ENCODE measurements around the gene BCAS3.

DNA sequence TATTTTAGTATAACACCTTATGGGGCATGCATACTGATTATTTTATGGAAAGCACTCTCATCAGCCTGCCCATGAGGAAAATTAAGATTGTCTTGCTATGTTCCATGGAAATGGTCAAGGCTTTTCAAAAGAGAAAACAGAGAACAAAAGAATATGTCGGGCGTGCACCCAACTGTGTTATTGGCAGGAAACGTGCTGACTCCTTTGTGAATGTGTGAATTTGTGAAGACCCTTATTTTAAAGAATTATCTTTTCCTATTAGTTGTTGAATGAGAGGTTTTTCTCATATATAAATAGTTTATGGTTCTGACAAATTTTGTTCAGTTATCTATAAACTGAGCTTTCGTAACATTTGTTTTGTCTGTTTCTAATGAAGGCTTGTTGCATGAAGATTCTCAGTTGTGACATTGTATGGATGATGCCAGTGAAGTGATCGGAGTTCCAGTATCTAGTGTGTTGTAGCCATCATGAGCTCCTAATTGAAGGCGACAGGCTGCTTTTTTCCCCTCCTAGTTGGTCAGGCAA lies 180.0 kb downstream of the BCAS3 start:
- TF ChIP-seq, protein P1, sequence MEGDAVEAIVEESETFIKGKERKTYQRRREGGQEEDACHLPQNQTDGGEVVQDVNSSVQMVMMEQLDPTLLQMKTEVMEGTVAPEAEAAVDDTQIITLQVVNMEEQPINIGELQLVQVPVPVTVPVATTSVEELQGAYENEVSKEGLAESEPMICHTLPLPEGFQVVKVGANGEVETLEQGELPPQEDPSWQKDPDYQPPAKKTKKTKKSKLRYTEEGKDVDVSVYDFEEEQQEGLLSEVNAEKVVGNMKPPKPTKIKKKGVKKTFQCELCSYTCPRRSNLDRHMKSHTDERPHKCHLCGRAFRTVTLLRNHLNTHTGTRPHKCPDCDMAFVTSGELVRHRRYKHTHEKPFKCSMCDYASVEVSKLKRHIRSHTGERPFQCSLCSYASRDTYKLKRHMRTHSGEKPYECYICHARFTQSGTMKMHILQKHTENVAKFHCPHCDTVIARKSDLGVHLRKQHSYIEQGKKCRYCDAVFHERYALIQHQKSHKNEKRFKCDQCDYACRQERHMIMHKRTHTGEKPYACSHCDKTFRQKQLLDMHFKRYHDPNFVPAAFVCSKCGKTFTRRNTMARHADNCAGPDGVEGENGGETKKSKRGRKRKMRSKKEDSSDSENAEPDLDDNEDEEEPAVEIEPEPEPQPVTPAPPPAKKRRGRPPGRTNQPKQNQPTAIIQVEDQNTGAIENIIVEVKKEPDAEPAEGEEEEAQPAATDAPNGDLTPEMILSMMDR (conservative IDR thresholded peaks at IDR 0.05; ENCODE audit: low read depth, low read length), result no peak
- TF ChIP-seq EZH2 (IDR thresholded peaks at IDR 0.05; ENCODE audit: borderline replicate concordance, low read depth, low read length, poor library complexity, severe bottlenecking), result no peak

Measured in A673 (cell line).